HG02852 (cell line): ENCODE data around the gene MRPL36.
"Not testable (repeated sequence)": the region's sequence is repeated elsewhere in the genome, so short reads cannot be mapped to it uniquely, and the experiment has no call there.

Experiments
- ATAC-seq: cut with Tn5 transposase; IDR thresholded peaks from one replicate; pipeline ENCODE4 v1.9.1; 2021; ENCODE audit warnings: mild to moderate bottlenecking, moderate library complexity; ENCODE audit not compliant: unreplicated experiment

MRPL36 gene

DNA sequence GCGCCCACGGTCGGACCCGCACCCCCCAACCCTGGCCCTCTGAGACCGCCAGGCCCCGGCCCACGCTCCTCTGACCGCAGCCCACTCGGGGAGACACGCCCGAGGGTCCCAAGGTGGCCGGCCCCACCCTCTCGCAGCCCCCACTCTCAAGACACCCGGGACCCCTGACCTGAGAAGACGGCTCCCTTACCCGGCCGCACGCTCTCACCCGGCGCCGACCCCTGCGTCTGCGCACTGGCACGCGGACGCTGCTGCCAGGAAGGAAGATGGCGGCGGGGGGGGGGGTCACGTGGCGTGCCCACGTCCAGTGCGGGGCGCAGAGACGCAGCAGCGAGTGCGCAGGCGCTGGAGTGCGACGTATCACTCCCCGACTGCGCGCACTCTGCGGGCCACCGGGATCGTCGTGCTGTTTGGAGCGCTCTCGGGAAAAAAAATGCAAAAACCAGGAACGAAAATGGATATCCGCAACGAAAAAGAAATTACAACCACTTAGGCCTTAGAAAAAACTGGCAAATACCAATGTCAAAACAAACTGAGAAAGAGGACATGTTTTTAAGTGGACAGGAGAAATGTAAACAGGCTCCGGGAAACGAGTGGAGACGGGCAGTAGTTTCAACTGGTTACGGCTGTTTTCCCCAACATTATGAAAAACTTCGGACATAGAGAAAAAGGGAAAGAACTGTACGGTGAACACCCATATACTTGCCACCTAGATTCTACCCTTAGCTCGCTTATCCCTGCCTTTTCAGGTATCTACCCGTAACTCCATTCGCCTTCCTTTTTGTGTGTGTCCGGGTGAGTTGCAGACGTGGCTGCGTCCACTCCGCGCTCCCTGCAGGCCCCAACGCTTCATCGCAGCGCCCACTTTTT lies at the start of gene MRPL36:
Gene MRPL36 (minus strand): TSS at position 236 of the 870 bp plus-strand sequence. CDS start 902 bp downstream, outside the sequence.
- peak; percentile 46 for ATAC-seq

DNA sequence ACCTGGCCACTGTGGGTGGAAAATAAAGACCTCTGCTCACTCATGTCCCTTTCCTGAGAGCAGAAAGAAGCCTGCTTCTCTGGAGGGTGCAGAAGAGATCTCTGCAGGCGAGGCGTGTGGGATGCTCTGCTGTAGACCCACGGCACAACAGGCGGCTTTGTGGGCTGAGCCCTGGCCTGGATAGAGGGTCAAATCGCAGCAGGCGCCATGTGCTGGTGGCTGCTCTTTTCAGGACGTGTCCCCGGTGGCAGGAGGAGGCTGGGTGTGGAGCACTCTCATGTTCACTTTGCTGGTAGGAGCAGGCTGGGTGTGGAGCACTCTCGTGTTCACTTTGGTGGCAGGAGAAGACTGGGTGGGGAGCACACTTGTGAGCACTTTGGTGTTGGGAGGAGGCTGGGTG lies 48.0 kb upstream of the MRPL36 start:
- ATAC-seq = no peak

DNA sequence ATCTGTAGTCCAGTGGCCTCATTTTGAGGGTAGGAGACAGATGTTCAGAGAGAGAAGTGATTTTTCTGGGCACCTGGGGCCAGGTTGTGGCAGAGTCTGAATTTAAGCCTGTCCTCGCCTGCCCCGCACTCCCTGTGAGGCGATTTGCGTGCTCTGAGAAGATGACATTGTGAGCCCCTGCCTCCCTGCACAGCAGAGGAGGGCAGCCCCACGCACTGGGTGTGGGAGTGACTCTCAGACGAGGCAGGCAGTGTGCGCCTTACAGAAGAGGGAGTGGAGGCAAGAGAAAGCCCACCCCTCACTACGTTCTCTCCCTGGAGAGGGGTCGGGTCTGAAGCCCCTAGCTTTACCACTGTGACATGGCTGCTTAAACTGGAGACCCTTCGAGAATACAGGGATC lies 47.4 kb upstream of the MRPL36 start:
- no peak for ATAC-seq

DNA sequence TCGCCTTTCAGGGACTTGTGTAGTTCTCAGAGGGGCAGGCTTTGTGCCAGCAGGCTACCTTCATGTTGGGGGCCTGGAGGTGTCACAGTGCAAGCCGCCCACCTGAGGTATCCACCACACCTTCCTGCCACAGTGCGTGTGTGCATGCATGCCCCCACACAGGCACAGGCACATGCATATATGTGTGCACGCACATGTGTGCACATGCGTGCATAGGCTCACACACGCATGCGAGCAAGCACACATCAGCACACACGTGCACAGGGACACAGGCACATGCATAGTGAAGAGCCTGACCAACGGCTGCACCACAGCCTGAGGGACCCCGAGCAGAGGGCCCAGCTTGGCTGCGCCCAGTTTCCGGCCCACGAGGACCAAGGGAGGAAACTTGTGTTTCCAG lies 46.9 kb upstream of the MRPL36 start:
- ATAC-seq = no peak

DNA sequence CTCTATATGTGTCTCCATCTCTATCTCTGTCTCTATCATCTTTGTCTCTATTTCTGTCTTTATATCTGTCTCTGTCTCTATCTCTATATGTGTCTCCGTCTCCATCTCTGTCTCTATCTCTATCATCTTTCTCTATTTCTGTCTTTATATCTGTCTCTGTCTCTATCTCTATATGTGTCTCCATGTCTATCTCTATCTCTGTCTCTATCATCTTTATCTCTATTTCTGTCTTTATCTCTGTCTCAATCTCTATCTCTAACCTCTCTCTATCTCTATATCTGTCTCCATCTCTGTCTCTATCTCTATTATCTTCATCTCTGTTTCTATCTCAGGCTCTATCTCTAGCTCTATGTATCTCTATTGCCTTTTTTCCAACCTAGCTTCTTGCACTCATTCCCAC lies 46.1 kb upstream of the MRPL36 start:
- ATAC-seq = no peak

DNA sequence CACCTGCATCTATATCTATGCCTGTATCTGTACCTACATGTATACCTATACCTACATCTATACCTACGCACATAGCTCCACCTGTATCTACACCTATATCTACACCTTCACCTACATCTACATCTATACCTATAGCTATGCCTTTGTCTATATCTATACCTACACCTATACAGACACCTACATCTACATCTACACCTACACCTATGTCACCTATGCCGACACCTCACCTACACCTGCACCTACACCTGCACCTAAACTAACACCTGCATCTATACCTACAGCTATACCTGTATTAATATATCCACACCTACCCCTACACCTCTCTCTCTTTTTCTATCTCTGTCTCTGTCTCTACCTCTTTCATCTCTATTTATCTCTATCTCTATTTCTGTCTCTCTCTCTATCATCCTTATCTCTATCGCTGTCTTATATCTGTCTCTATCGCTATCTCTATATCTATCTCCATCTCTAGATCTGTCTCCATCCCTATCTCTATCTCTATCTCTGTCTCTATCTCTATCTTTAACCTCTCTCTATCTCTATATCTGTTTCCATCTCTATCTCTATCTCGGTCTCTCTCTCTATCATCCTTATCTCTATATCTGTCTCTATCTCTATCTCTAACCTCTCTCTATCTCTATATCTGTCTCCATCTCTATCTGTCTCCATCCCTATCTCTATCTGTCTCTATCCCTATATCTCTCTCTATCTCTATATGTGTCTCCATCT lies 45.2 kb upstream of the MRPL36 start:
- no peak for ATAC-seq

DNA sequence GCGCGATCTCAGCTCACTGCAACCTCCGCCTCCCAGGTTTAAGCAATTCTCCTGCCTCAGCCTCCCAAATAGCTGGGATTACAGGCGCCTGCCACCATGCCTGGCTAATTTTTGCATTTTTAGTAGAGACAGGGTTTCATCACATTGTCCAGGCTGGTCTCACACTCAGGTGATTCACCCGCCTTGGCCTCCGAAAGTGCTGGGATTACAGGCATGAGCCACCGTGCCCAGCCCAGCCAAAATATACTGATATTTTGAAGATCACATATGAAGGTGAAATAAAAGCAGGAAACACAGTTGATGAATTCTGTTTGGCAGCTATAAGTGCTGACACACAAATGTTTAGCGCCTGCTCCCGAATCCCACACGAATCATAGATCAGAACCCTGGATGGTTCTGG lies 44.1 kb upstream of the MRPL36 start:
- not testable (repeated sequence) for ATAC-seq

DNA sequence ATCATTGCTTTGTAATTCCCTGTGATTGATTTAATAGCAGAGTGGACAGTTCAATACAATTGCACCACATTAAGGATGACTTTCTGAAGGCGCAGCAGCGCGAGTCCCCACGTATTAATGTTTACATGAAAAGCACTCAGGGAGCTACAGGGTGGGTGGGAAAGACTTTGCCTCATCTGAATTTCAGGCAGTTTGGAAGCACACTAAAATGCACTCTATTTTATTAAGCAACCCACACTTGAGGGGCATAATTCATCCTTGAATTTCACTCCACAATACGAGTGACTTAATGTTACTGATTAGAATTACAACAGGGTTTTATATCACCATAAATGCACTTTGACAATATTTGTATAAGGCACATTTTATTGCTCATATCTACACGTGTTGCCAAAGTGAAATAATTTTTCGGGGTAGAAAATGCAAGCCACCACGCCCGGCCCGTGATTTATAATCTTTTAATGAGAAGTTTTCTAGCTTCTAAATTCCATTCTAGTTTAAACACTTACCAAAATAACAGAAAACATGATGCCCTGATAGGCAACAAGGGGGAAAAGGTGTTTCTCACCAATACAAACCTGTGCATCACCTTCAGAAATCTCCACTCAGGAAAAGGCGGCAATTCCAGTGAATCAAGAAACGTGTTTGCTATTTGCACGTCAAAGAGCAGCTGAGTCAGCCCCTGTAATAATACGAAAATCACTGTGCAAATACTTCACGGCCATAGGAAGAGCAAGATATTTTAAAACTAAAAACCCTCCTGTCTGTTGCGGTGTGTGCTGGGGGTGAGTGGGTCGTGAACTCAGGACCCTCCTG lies 42.6 kb upstream of the MRPL36 start:
- ATAC-seq = no peak

DNA sequence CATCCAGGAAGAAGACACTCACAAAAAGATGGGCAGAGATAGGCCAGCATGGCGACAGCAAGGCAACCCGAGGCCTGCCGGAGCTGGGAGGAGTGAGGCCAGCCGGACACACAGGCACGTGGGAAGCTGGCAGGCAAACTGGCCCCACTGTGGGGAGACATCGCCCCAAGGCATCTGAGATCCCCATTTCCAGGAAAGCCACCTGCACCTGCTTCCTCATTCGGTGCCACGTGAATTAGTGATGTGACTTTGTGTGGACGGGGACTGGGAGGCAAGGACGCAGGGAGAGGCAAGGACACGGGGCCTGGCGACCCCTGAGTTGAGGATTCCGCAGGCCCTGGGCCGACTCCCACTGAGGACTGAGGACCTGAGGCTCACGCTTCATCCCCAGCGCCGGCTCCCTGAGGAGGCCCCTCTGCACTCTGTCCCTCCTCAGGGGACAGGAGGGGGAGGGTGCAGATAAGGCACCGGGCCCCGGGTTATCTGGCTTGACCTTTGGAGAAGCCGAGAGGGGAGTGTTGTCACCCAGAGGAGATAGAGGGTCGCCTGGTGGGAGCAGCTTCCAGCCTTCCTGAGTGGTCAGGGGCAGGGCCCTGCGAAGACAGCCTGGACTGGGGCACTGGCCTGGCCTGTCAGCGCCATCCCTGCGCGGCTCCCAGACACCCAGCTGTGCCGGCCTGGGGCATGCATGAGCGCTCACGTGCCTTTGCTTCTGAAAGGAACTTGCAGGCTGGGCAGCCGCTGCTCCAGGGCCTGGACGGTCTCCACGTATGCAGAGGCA lies 41.3 kb upstream of the MRPL36 start:
- ATAC-seq = no peak

DNA sequence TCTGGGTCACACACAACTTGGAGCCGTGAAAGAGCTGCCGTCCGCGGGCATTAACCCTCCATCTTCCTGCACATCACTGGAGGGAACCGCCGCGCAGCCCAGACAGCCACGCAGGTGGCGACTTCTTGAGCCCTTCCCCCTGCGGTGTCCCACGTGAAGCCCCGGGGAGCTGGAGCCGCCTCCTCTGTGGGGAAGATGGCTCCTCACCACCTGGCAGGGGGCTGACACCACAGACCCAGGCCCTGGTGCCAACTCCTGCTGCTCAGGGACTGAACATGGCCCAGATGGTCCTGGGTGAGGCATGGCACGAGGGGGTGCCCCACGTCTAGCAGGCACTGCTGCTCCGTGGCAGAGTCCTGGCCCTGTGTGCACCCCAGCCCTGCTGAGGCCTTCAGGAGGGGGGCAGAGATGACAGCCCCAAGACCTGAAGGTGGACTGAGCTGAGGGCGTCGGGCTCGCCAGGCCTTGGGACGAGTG lies 40.5 kb upstream of the MRPL36 start:
- no peak for ATAC-seq

DNA sequence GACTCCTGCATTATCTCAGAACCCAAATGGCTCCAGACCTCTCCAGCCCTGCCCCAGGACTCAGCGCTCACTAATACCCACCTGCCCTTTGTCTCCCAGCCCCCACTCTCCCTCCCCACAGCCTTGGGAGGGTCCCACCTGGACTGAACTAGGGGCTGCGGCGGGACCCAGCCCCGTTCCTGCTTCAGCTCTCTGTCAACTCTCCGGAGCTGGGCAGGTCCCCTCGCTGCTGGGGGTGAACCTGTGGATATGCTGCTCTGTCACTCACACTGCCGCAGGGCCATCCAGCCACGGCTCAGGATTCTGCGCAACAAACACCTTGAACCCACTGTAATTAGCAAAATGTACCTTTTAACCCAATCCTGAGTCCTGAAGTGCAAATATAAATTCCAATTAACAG lies 38.4 kb upstream of the MRPL36 start:
- ATAC-seq = no peak

DNA sequence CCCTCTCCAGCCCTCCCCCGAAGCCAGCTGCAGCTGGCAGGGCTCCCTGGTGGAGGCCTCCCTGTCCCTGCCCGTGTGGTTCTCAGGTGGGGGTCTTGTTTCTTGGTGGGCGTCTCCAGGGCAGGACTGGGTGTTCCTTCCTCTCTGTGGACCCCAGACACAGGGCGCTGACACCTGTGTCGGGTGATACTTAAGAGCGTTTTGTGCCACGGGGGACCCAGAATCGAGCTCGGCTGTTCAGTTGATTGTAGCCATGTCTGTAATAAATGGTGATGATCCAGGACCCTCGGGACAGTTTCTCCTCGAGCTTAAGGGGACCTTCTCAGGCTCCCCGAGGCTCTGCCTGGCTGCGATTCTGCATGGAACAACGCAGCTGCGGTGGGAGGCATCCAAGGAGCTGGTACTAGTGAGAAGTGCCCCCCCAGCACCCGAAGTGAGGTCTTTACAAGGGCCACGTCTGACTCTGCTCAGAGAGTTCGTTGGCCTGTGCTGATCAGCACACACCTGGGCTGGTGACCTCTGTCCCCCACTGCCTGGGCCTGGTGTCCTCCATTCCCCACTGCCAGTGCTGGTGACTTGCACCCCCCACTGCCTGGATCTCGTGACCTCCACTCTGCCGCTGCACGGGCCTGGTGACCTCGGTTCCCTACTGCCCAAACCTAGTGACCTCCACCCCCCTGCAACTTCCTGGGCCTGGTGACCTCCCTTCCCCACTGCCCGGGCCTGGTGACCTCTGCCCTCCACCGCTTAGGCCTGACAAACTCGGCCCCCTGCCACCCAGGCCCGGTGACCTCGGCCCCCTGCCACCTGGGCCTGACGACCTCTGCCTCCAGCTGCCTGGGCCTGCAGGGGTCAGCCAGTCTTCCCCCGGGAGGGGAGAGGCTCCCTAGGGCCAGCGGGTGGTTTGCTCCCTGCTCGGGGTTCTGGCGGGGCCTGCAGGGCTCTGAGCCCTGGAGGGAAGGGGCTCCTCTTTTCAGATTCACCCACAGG lies 37.5 kb upstream of the MRPL36 start:
- no peak for ATAC-seq

DNA sequence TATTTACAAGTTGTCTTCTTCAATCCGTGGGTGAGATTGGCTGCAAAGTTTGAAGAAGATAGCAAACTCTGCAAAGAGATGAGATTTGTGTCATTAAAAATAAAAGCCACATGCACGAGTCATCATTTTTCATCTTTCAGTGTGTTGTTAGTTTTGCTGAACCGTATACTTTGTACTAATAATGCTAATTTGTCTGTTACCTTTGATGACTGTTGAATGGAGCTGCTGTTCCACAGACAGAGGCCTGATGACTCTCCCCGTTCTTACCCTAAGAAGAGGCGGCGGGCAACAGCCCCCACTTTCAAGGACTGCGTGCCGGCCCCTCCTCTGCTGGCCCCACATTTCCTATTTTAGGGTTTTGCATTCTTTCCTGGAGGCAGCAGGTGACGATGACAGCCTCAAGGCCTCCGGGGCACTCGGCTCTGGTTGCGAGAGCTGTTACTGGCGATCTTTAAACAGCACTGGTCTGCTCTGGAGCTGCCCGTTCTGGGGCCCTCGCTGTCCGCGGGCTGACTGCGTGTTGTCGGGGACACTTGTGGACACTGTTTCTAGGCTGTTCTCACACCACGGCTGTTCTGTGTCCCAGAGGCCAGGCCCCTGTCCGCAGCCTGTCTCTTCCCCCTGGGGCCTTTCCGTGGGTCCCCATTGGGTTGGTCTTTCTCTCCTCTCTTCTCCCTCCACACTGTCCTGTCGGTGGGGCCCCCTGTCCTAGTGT lies 36.7 kb upstream of the MRPL36 start:
- no peak for ATAC-seq

DNA sequence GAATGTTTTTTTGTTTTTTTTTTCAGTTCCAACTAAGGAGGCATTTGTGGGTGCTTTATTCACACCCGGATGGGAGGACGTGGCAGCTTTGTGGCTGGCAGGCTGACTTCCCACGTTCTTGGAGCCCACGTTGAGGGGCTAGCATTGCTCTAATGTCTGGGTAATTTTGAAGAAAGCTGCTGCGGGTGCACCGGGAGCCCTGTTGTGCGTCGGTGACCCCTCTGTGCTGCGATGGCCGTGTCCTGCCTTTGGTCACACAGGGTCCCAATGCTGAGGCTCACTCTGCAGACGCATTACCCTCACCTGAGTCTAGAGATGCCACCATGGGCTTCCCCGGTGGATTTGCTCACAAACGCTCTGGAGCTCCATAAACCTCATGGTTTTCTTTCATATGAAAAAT lies 35.8 kb upstream of the MRPL36 start:
- ATAC-seq = no peak

DNA sequence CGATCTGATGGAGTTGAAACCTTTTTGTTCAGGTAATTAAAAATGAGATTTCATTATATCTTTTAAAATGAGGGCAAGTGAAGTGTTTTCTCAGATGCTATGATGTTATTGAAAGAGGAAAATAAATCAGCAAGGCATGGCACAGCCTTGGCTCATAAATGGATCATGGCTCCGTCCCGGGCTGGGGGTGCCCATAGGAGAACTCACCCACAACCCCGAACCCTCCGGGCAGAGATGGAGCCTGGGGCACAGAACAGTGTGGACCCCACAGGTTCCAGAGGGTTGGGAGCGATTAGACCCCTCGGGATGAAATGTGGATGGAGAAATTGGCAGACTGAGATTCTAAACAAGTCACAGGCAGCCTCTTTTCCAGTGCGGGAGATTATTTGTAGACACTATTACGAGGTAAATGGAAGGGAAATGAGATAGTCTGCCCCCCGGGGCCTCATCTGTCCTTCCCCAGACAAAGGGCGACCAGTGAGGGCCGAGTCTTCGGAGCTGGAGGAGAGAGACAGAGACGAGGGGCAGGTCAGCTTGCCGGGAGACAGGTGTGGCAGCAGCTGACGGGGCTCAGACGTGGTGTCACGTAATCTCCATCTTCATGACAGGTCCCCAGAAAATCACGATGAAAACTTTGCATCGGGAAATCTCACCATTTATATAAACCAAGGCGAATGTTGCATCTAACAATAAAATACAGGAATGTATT lies 35.2 kb upstream of the MRPL36 start:
- no peak for ATAC-seq

DNA sequence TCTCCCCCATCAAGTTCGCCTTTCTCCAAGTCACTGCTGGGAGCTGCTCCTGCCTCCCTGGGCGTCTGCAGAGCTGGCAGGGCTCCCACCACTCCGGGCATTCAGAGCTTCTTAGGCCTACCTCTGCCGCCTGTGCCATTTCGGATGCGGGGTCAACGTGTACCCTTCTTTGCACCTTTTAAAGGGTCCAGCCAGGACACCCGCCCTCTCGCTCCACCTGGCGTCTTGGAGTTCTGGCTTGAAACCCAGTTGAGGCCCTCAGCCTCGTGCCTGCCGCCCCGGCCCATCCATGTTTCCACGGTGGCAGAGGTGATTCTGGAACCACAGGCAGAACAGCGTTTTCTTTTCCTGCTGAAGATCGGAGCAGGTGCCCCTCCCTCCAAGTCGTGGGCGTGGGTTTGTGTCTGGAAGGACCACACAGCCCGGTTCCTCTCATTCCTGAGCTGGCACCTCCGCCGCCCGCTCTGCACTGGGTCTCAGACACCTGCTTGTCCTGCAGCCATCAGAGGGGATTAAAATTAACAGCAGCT lies 34.5 kb upstream of the MRPL36 start:
- no peak for ATAC-seq

DNA sequence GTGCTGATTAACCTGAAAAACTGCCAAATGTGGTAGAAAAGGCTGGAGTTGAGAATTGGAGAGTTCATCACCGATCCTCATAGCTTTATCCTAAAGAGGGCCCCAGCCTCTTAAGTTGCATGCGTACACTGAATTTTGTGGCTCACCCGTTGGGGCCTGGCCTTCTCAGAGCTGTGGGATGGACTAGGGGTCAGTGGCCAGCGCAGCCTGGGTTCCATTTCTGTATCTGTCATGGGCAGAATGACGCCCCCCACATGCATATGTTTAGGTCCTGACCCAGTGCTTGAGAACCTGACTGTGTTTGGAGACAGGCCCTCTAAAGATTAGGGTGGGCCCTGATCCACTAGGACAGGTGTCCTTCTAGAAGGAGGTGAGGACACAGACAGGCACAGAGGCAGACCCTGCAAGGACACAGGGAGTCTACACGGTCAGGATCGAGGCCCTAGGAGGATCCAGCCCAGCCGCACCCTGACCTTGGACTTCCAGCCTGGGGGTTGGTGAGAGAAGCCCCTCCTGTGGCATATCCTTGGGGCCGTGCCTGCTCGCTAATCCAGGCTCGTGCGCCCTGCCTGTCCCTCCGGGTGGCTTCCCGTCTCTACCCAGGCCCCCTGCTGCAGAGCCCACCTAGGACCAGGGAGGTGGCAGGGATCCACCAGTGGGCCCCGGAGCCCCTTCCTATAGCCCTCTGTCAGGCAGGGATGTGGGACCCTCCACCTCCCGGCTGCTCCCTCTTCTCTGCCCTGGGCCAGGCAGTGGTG lies 33.8 kb upstream of the MRPL36 start:
- no peak for ATAC-seq
